GM19397 (cell line): ENCODE results near the gene PPFIBP1.
"Not testable (repeated sequence)": the region's sequence is repeated elsewhere in the genome, so short reads cannot be mapped to it uniquely, and the experiment has no call there.

ENCODE experiments used
- ATAC-seq: cut with Tn5 transposase; IDR thresholded peaks from one replicate; pipeline ENCODE4 v1.9.1; 2021; ENCODE audit warnings: mild to moderate bottlenecking, moderate library complexity; ENCODE audit not compliant: unreplicated experiment

PPFIBP1 gene

DNA sequence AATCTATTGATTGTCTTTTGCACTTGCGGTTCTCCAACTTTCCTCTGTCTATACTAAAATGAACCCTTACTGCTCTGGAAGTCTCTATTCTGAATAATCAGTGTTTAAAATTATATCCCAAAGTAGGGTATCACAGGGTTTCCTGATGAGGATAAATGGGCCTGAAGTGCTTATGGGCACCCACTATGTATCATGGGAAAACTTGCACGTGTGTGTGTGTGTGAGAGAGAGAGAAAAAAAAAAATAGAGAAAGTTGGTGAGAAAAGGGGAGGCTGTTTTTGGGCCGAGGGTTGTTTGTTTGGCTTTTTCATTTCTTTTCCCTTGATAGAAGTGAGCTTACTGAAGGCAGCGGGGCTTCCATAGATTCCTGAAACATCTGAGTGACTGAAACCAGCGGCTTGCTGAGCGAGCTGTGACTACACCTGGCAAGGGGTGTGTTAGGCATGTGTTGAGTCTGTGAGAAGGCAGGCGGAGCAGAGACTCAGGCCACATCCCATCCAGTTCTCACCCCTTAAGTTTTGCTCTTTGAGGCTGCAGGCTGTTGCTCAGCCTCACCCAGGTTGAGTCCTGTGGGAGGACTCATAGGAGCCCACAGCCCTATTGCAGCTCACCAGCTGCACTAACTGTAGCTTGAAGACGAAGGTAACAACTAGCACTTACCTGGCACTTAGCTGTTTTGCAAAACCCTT is 17.2 kb downstream of the PPFIBP1 start:
- no peak for ATAC-seq

DNA sequence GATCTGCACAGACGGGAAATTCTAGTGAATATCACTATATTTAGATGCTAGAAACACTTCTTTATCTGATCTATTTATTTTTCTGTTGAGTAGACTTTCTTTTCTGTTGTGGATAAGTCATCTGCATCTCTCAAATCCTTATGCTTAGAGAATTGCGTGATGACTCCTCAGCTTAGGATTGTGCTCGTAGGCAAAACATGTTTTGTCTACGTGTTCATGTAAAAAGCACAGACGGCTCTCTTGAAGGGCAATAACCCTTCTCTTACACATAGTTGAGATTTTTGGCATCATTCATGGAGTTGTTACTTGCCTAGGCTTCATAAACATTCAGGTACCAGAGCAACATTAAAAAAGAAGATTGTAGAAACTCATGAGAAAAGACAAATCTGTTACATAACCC is 18.6 kb downstream of the PPFIBP1 start:
- ATAC-seq: no peak

DNA sequence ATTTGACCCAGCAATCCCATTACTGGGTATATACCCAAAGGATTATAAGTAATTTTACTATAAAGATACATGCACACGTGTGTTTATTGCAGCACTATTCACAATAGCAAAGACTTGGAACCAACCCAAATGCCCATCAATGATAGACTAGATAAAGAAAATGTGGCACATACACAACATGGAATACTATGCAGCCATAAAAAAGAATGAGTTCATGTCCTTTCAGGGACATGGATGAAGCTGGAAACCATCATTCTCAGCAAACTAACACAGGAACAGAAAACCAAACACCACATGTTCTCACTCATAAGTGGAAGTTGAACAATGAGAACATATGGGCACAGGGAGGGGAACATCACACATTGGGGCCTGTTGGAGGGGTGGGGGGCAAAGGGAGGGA is 20.9 kb downstream of the PPFIBP1 start:
- ATAC-seq: not testable (repeated sequence)

DNA sequence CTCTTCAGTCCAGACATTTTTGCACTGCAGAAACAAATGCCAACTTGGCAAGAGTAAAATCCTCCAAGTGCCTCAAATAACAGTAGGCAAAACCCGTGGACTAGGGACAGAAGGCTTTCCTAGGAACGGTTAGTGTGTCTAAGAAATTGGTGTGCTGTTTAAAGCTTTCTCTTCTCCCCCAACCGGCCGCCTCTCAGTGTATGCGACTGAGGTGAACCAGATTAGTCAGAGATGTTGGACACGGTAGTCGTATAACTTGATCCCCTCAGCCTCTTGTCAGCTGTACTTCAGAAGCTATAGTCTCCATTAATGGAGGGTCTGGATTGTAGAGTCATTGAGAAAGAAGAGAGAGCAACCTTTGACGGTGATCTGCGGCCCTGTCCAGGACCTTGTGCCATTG is 21.7 kb downstream of the PPFIBP1 start:
- no peak for ATAC-seq

DNA sequence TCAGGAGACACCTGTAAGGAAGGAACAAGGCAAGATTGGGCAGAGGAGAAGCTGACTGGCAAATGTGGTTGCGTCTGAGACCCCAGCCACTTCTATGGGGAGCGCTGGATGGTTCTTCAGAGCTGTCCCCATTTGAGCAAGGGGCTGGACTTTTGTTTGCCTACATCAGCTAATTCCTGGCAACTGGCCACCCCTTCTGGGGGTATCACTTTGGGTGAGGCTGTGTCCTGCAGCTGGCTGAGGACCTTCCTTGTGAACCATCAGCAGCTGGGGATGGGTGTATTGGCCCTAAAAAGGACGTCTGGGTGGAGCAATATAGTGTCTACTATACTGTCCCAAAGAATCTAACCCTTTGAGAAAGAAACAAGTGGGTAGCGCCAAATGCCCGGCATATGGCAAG is 23.6 kb downstream of the PPFIBP1 start:
- ATAC-seq: no peak

DNA sequence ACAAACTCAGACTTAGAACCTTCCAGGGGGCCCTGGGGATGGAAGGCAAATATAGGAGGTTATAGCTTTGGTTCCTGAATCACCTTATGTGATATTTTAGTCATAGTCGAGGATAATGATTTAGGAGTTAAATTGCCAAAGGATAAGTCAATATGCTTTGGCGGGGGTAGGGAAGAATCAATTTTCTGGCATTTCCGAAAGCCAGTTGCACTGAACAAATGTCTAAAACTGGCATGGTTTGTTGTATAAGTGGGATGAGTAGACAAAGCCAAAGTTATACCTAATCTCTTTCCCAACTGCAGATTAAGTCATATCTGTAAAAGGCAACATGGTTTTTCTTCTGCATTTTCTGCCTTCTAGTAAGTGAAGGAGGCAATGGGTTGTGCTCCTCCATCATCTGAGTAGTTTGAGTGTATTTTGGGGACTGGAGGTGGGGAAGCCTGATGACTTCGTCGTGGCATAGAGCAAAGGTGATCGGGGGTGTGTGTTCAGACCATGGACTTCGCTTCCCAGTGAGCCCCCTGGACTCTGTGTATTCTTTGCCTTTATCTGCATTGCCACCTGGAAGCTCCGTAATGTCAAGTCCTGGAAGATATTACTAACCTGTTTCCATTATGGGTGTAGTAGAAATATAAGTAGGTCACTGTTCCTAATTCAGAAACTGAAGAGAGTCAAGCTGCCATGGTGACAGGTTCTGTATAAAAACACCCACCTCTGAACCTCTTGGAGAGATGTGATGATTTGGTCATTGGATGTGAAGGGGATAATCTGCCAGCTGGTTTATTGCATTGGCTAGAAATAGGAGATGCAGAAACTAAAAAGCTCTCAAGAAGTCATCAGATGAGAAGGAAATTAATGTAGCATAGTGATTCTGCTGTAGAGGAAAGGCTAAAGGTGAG is 24.5 kb downstream of the PPFIBP1 start:
- no peak for ATAC-seq

DNA sequence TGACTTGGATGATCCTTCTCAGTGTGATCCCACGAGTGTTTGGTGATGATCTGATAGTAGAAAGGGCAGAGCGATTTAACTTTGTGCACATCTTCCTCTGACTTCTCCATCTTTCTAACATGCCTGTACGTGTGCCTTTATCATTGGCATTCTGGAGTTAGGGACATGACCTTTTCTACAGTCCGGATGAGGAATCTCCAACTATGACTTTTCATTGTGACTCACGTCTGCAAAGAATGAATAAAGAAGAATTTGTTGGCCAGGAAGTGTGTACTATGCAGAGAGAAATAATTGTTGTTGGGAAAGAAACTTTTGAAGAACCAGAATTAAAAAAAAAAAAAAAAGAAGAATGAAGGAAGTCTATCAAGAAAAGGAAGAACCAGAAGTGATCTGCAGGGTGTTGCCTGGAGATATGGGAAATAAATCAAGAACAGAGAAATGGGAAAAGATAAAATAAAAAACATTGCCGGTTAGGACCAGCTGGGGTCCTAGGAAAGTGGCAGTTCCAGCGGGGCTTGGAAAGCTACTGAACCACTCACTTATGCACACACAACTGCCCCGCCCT is 25.3 kb downstream of the PPFIBP1 start:
- ATAC-seq: no peak

DNA sequence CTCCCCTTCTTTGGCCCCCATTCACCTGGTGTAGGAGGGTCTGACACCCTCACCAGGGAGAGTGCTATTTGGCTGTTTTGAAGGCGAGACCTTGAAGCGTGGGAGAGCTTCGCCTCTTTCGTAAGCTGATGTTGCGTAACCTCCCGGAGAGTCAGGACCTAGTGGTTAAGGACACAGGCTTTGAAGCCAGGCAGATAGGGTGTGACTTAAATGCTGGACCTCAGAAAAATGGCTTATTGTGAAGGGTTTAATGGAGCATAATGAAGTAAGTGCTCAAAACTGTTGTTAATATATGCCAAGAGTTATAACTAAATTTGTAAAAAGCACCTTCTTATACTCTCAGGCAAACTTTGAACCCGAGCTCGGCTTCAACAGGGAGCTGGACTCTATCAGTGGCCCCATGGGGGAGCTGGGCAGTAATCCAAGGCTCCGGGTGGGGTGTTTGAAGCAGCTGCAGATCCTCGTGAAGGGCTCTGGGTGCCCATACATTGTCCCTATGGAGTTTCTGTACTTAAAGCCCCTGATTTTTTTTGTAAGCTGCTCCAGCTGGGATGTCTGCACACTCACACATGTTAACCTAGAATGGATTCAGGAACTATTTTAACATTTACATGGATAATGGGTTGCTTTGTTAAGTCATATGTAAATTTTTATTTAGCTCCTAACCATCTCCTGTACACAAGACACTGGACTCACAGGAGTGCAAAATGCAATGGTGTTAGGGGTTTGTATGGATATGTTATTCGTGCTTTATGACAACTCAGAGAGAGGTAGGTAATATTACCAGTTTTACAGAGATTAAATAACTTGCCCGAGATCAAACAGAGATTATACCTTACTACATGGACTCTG is 26.0 kb downstream of the PPFIBP1 start:
- no peak for ATAC-seq

DNA sequence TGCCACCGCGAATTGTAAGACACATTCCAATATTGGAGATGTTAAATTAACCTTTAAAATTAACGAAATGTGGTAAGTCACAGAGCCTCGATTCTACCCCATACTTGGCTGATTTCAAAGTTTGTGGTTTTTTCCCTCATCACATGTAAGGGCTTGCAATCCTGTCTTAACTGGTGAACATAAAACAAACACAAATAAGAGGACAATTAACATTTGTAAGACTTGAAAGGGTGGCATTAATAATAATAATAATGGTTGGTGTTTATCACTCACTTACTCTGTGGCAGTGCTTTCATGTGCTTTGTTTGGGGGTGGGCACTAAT is 26.6 kb downstream of the PPFIBP1 start:
- no peak for ATAC-seq

DNA sequence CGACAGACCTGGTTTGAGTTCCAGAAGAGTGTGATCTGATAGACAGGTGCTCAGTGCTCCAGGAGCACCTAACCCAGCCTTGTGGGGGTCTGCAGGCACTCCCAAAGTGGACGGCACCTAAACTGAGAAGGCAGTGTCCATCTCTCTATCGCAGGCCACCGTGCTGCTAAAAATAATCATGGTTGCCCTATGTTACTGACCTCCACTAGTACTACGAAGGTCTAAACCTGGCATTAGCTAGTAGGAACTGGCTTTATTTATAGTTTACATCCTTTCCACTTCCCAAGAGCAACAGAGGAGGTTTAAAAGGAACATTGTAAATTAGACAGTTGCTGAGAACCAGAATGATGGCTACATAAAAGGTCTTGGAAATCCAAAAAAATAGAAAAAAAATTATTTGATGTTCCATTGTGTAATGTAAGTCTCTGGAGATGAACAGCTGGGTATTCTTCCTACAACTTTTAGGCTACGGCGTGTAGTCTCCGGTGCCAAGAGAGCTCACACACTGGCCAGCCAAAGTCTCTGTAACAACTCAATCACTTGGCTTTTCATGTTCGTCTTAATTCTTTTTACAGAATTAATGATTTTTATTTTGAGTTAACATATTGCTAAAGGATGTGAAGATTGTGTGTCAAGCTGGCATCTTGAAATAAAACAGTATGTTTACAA is 27.3 kb downstream of the PPFIBP1 start:
- ATAC-seq: no peak

DNA sequence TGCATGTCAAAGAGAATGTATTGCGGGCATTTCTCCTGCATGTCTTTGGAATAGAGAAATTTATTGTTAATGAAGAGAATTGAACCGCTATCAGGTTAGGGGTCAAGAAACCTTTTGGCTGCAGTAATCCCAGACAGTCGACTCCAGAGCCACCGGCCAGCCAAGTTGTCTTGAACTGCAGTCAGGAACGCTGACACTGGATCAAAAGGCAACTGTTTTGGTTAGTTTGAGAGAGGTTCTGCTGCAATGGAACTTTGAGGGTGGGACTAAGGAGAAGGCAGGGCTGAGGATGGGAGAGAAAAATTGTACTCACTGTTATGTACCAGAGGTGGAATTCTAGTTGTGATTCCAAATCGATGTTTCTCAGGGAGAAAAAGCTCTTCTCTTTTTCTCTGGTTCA is 28.2 kb downstream of the PPFIBP1 start:
- no peak for ATAC-seq

DNA sequence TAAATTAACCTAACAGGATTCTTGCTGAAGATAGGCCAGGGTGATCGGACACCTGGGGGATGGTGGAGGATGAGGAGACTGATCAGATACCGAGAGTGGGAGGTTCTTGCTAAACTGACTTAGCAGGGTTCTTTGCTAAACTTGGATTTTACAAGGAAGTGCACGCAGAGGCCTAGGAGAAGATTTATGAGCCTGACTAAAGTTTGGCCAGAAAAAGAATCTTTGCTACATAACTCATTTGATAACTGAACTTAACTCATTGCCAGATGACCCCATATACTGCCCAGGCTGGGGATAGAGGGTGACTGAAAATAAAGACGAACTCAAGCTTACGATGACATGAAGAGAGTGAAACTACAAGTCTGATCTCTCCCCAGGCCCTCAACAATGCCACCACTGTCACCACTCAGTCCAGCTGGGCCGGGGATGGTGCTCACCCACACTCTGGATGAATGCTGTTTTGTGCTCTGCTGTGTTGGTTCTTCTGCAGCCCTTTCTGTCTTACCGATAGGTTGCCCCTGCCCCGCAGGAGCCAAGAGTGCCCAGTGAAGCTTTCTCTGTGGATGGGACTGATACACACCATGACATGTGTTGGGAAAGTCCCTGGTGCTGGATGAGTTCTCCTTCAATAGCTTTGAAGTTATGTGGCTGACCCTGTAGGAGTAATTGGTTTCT is 29.0 kb downstream of the PPFIBP1 start:
- no peak for ATAC-seq

DNA sequence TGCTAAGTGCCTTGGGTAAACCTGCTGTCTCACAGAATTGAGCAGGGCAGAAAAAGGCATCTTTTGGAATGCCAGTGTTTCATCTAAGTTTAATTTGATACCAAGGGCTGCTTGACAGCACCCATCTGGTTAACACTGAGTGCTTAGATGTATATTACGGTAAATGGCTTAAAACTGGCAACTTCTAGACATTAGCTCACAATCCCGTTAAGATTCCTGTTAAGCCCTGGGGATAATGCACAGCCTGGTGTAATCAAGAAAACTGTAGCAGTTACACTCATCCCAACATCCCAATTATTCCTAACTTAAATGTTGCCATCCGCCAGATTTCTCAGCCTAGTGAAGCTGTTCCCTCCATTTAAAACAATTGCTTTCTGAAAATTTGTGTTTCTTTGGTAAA is 29.9 kb downstream of the PPFIBP1 start:
- no peak for ATAC-seq

DNA sequence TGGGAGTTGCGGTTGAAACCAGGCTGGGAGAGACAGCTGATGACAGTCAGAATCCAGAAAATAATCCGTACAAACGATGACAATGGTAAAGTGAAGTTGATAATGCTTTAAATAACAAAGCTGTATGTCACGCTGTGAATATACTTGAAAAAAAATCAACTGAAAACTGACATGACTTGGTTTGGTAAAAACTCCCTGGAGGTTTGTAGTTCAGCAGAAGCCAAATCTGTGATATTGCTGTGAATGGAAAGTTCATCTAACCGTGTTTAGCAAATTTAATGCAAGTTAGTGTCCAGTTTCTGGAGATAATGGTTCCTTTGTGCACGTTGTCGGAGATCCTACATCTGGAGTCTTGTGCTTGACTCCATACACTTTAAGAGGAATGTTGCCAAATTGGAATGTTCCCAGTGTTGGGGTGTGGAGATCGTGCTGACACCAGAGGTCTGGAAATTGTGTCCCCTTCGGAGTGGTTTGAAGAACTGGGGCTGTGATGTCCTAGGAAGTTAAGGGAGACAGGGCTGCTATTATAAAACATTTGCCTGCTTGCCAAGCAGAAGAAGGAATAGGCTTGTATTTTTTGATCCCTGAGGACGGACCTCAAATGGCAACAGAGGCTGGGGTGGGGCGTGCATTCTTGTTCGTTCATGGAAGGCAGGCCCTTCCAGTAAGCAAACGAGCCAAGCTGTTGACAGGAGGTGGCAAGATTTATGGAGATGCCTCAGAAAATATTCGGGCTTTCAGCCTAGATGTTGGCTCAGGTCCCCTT is 30.6 kb downstream of the PPFIBP1 start:
- ATAC-seq: no peak

DNA sequence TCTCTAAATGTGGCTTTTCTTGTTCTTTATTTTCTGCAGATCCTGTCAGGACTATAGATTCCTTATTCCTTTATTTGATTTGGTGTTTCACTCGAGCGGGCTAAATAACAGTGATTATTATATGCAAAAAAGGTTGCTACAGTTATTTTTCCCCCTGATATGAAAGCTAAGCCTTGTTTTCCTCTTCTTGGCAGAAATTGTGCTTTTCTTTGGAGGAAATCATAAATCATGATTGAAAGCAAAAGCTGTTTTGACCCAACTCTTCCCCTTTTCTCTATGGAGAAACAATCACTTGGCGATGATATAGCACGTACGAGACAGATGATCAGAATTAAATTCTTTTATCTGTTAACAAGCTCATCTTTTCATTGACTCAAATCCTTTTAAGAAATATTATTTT is 31.4 kb downstream of the PPFIBP1 start:
- ATAC-seq: no peak

DNA sequence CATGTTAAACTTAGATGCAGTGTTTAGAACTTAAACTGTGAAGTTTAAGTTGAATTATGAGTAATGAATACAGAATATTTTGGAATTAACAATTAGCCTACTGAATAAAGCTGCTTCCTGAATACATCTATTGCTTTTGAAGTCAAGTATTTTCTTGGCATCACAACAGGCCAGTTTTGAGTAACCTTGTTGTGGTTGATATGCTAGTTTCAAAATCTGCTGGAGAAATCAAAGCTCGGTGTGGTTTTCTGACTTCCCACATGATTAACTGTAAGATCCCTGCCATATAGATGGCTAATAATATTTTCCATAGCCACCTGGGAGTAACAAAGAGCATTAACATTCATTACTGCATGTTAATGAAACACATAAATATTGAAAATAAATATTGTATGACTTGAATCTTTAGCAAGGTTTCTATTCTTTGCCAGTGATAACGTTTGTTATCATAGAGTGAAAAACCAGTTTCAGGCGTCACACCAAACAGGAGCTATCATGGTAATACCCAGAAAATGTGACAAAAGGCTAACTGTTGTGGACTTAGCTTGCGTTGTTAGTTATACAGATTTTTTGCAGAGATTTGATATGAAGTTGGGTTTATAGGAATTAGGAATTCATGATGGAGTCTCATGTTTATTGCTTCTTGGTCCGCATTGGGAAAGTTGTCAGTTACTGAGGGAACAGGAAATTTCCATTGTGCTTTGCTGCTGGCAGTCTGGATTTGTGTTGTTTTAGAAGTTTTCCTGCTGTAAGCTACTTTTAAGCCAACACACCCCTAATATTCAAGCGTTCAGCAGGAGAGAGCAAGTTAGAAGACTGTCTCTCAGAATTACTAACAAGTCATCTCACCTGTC is 32.1 kb downstream of the PPFIBP1 start:
- ATAC-seq: no peak

DNA sequence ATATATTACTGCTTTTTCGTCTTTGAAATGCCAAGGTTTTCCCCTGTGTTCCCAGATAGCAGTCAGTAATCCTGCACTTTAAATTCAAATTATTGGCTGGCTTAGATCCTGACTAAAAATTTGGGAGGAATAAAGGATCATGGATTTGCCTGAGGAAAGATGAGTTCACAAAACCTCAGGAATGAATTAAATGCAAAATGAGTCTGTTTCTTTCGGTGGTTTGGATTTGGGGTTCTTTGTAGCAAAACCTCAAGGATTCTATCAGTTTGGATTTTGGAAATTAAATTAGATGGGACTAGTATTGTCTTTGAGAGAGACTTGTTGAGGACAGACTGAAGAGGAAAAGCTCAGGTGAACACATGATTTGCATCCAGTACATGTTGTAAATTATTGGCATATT is 36.1 kb downstream of the PPFIBP1 start:
- no peak for ATAC-seq

DNA sequence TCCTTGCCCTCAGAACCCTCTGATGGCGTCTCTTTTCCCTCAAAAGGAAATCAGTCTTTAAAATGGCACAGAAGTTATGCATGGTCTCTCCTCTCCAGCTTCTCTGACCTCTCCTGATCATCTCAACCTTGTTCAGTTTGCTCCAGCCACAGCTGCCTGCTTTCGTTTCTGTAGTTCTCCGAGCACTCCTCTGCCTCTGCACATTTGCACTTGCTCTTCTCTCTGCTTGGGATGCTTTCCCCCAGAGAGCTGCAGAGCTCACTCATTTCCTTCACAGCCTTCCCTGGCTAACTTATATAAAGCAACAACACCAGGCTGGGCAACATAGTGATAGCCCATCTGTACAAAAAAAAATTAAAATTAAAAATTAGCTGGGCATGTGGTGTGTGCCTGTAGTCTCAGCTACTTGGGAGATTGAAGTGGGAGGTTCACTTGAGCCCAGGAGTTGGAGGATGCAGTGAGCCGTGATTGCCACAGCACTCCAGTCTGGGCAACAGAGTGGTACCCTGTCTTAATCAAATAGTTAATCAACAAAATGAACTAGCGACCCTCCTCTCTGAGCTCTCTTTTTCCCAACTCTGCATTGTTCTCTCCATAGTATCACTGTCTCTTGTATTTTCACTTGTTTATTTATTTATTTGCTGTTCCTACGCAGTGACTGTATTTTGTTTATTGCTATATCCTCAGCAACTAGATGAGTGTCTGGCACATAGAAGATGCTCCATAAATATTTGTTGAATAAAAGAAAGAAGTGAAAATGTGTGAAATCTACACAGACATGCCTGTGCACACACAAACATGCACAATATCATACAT is 37.7 kb downstream of the PPFIBP1 start:
- ATAC-seq: no peak
